H9 (cell line): ENCODE measurements around the gene TM4SF20. TPM values are rescaled to one million over a fixed set of nuclear protein-coding genes. Genes with fewer than 3 reads are reported as not detected.

Source experiments
- DNase-seq: peaks from one replicate; pipeline ENCODE4 v3.0.0-alpha.2; 2017
- H2AFZ ChIP-seq: one replicate; pipeline ENCODE4 v1.6.1; 2013; ENCODE audit warnings: mild to moderate bottlenecking, low read length, control low read depth, moderate library complexity
- H2AK5ac ChIP-seq: 2 replicates; pipeline ENCODE4 v1.6.1; 2013; ENCODE audit warnings: low read length, control low read depth, mixed read lengths; ENCODE audit not compliant: insufficient read length
- H2BK120ac ChIP-seq: one replicate; pipeline ENCODE4 v1.6.1; 2013; ENCODE audit warnings: low read depth, mild to moderate bottlenecking, low read length, control low read depth, inconsistent platforms; ENCODE audit not compliant: poor library complexity, severe bottlenecking
- H2BK12ac ChIP-seq: 2 replicates; pipeline ENCODE4 v1.6.1; 2013; ENCODE audit warnings: low read length, control low read depth, mixed read lengths, low read depth; ENCODE audit not compliant: insufficient read length
- H2BK15ac ChIP-seq: 2 replicates; pipeline ENCODE4 v1.6.1; 2013; ENCODE audit warnings: low read depth, low read length, control low read depth
- H2BK20ac ChIP-seq: one replicate; pipeline ENCODE4 v1.6.1; 2013; ENCODE audit warnings: low read depth, mild to moderate bottlenecking, low read length, control low read depth, inconsistent platforms; ENCODE audit not compliant: poor library complexity, severe bottlenecking
- H2BK5ac ChIP-seq: 2 replicates; pipeline ENCODE4 v1.6.1; 2013; ENCODE audit warnings: low read length, control low read depth, mixed read lengths; ENCODE audit not compliant: insufficient read length
- H3K14ac ChIP-seq: 2 replicates; pipeline ENCODE4 v1.6.1; 2013; ENCODE audit warnings: low read length, control low read depth; ENCODE audit not compliant: insufficient read depth
- H3K18ac ChIP-seq: 2 replicates; pipeline ENCODE4 v1.6.1; 2013; ENCODE audit warnings: low read depth, mild to moderate bottlenecking, mixed read lengths, low read length, control low read depth; ENCODE audit not compliant: insufficient read length
- H3K23ac ChIP-seq: 2 replicates; pipeline ENCODE4 v1.6.1; 2013; ENCODE audit warnings: low read length, control low read depth, mixed read lengths, low read depth; ENCODE audit not compliant: insufficient read length
- H3K23me2 ChIP-seq: 2 replicates; pipeline ENCODE4 v1.6.1; 2013; ENCODE audit warnings: low read depth, mild to moderate bottlenecking, mixed read lengths, low read length, control low read depth; ENCODE audit not compliant: insufficient read length, poor library complexity, severe bottlenecking
- H3K27ac ChIP-seq: 2 replicates; pipeline ENCODE4 v1.5.1; 2013; ENCODE audit warnings: low read length, control low read depth, mixed read lengths, low read depth; ENCODE audit not compliant: insufficient read length
- H3K27me3 ChIP-seq: 2 replicates; pipeline ENCODE4 v1.6.1; 2013; ENCODE audit warnings: low read length, control low read depth, inconsistent platforms; ENCODE audit not compliant: insufficient read depth
- H3K4ac ChIP-seq: 2 replicates; pipeline ENCODE4 v1.6.1; 2013; ENCODE audit warnings: low read depth, mild to moderate bottlenecking, control low read depth, inconsistent platforms, low read length, moderate library complexity
- H3K4me1 ChIP-seq: 2 replicates; pipeline ENCODE4 v1.6.1; 2013; ENCODE audit warnings: low read length, control low read depth, inconsistent platforms; ENCODE audit not compliant: insufficient read depth
- H3K4me2 ChIP-seq: 2 replicates; pipeline ENCODE4 v1.6.1; 2013; ENCODE audit warnings: low read length, control low read depth, mixed read lengths; ENCODE audit not compliant: insufficient read length, insufficient read depth
- H3K56ac ChIP-seq: 2 replicates; pipeline ENCODE4 v1.6.1; 2013; ENCODE audit warnings: low read depth, mild to moderate bottlenecking, mixed read lengths, low read length, control low read depth; ENCODE audit not compliant: insufficient read length
- H3K79me1 ChIP-seq: 2 replicates; pipeline ENCODE4 v1.6.1; 2013; ENCODE audit warnings: low read depth, mild to moderate bottlenecking, moderate library complexity, low read length, control low read depth, inconsistent platforms; ENCODE audit not compliant: insufficient read depth, poor library complexity, severe bottlenecking
- H3K79me2 ChIP-seq: 2 replicates; pipeline ENCODE4 v1.6.1; 2013; ENCODE audit warnings: low read length, control low read depth, inconsistent platforms; ENCODE audit not compliant: insufficient read depth
- H3K9ac ChIP-seq: 2 replicates; pipeline ENCODE4 v1.6.1; 2013; ENCODE audit warnings: low read length, control low read depth, mixed read lengths; ENCODE audit not compliant: insufficient read length; ENCODE audit errors: extremely low read depth
- H3K9me3 ChIP-seq: one replicate; pipeline ENCODE4 v1.6.1; 2013; ENCODE audit warnings: low read depth, low read length, inconsistent platforms; ENCODE audit not compliant: control insufficient read depth
- H3T11ph ChIP-seq: one replicate; pipeline ENCODE4 v1.6.1; 2013; ENCODE audit warnings: mild to moderate bottlenecking, low read length, control low read depth, inconsistent platforms
- H4K20me1 ChIP-seq: one replicate; pipeline ENCODE4 v1.6.1; 2013; ENCODE audit not compliant: control insufficient read depth, insufficient read length, insufficient read depth
- H4K5ac ChIP-seq: 2 replicates; pipeline ENCODE4 v1.6.1; 2013; ENCODE audit warnings: low read depth, mild to moderate bottlenecking, mixed read lengths, low read length, control low read depth; ENCODE audit not compliant: insufficient read length
- H4K8ac ChIP-seq: replicated peaks from 2 replicates; pipeline ENCODE4 v1.6.1; 2013; ENCODE audit warnings: low read length, control low read depth, mixed read lengths, low read depth; ENCODE audit not compliant: insufficient read length
- H4K91ac ChIP-seq: 2 replicates; pipeline ENCODE4 v1.6.1; 2013; ENCODE audit warnings: low read depth, mild to moderate bottlenecking, moderate library complexity, mixed read lengths, low read length, control low read depth; ENCODE audit not compliant: insufficient read length
- H3K27ac Mint-ChIP-seq, 3 experiments: 2 replicates in 2 of 3; 3 replicates in 1 of 3; pipeline ENCODE4 v1.8.0; 2020 to 2021; ENCODE audit warnings: mixed read lengths in 3 of 3, mild to moderate bottlenecking in 1 of 3, moderate library complexity in 1 of 3
- H3K27me3 Mint-ChIP-seq: 2 replicates; pipeline ENCODE4 v1.8.0; 2021; ENCODE audit warnings: low read depth, mild to moderate bottlenecking, moderate library complexity, mixed read lengths
- H3K36me3 Mint-ChIP-seq, 3 experiments: 2 replicates in 2 of 3; 3 replicates in 1 of 3; pipeline ENCODE4 v1.8.0; 2020 to 2021; ENCODE audit warnings: low read depth in 3 of 3, mixed read lengths in 3 of 3; ENCODE audit not compliant: insufficient read depth in 1 of 3
- H3K4me1 Mint-ChIP-seq, 2 experiments: 2 replicates each; pipeline ENCODE4 v1.8.0; 2020; ENCODE audit warnings: mixed read lengths in 2 of 2
- H3K4me3 Mint-ChIP-seq, 2 experiments: 2 replicates in 1 of 2; 3 replicates in 1 of 2; pipeline ENCODE4 v1.8.0; 2020 to 2021; ENCODE audit warnings: mild to moderate bottlenecking in 2 of 2, mixed read lengths in 2 of 2, moderate library complexity in 1 of 2
- H3K9me3 Mint-ChIP-seq, 2 experiments: 2 replicates in 1 of 2; 3 replicates in 1 of 2; pipeline ENCODE4 v1.8.0; 2020; ENCODE audit warnings: mild to moderate bottlenecking in 2 of 2, mixed read lengths in 2 of 2, moderate library complexity in 1 of 2
- CTCF ChIP-seq: fragments of 200-600 bp; sonication (generic); conservative IDR thresholded peaks from 3 replicates; pipeline ENCODE4 v1.8.0; 2021; ENCODE audit warnings: antibody characterized with exemption, mild to moderate bottlenecking
- WGBS: extraction: QIAGEN DNeasy Blood & Tissue Kit; methylation state at CpG from one replicate; pipeline ENCODE4 v1.1.7; 2013; ENCODE audit warnings: missing lambda C conversion rate, low lambda C conversion rate, mixed read lengths; ENCODE audit not compliant: insufficient read length; ENCODE audit errors: extremely low coverage; 5-methylcytosine and 5-hydroxymethylcytosine counted together
- total RNA-seq: library from RNA; stranded (reverse); gene quantifications from 2 replicates; pipeline ENCODE4 v1.2.1, GENCODE V29; 2021

The TM4SF20 gene
- total RNA-seq, 1 experiment from 2014 or later, result not detected

- no peak overlapping the region for H2AFZ ChIP-seq
- no peaks in the 10 kb centered on the region for H3K79me1 ChIP-seq
- no peaks in the 10 kb centered on the region for H4K20me1 ChIP-seq
- Mint-ChIP-seq H3K4me3 (no peak overlapping the region), H3K36me3 (peaks cover 11 to 16% (median 13%) of the 10 kb centered on the region in 3 experiments), H3K9me3 (peaks cover 18 to 20% of the 10 kb centered on the region in 2 experiments), H3K4me1 (peaks cover 2% of the 10 kb centered on the region in 2 experiments), H3K27ac (no peak overlapping the region), H3K27me3 (no peaks in the 10 kb centered on the region)
- H2BK5ac ChIP-seq, result no peak overlapping the region
- no peaks in the 10 kb centered on the region for H3K4me1 ChIP-seq
- H3K4ac ChIP-seq, result no peak overlapping the region
- H3K9ac ChIP-seq, result no peak overlapping the region
- H3K23ac ChIP-seq, result no peak overlapping the region
- no peak overlapping the region for H3K56ac ChIP-seq
- H3K27me3 ChIP-seq, result no peaks in the 10 kb centered on the region
- no peak overlapping the region for H2BK120ac ChIP-seq
- H3K23me2 ChIP-seq, result no peaks in the 10 kb centered on the region
- no peak overlapping the region for H3K18ac ChIP-seq
- peaks cover 13% of the 10 kb centered on the region for H3K9me3 ChIP-seq
- no peak overlapping the region for H3T11ph ChIP-seq
- H4K8ac ChIP-seq, result no peak overlapping the region
- no peak overlapping the region for H2AK5ac ChIP-seq
- WGBS, result no CpG with 5 or more reads among the region's 8 CpGs
- H3K14ac ChIP-seq, result no peak overlapping the region
- DNase-seq, result no peak
- H4K91ac ChIP-seq, result no peak overlapping the region
- no peak overlapping the region for H4K5ac ChIP-seq
- no peak overlapping the region for H2BK15ac ChIP-seq
- H3K4me2 ChIP-seq, result no peak overlapping the region
- H3K79me2 ChIP-seq, result no peaks in the 10 kb centered on the region
- TF ChIP-seq CTCF, result no peak
- H3K27ac ChIP-seq, result no peak overlapping the region
- no peak overlapping the region for H2BK20ac ChIP-seq
- no peak overlapping the region for H2BK12ac ChIP-seq
Observed at GRCh38 chr2:227428731-227429285, 49.7 kb upstream of the TM4SF20 start.
